ENCODE data around the gene TLNRD1.
"Not testable (repeated sequence)": the region's sequence is repeated elsewhere in the genome, so short reads cannot be mapped to it uniquely, and the experiment has no call there.

The TLNRD1 gene

GRCh38 chr15:81000624-81001151 lies at the start of gene TLNRD1:
Gene TLNRD1, plus strand, starts transcription at chr15:81000923. Its CDS starts 1,349 bp downstream, at chr15:81002272.
- peak; percentile 93 for DNase-seq

DNA sequence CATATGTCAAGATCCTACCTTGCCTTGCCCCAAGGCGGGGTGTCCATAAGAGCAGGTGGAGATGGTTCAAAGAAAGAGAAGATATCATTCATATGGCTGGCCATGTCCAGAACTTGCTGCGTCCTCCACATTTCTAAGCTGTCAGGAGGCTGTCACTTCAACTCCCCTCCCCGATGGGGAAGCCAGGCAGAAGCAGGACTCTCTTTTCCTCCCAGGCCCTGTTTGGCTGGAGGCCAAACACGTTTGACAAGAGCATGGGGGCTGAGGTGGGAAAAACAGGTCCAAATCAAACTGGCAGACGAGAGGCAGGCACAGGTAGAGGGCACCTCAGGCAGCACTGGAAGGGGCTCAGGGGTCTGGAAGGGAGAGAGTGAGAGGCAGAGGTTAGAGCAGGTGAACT lies 48.8 kb upstream of the TLNRD1 start:
- no peak for DNase-seq

DNA sequence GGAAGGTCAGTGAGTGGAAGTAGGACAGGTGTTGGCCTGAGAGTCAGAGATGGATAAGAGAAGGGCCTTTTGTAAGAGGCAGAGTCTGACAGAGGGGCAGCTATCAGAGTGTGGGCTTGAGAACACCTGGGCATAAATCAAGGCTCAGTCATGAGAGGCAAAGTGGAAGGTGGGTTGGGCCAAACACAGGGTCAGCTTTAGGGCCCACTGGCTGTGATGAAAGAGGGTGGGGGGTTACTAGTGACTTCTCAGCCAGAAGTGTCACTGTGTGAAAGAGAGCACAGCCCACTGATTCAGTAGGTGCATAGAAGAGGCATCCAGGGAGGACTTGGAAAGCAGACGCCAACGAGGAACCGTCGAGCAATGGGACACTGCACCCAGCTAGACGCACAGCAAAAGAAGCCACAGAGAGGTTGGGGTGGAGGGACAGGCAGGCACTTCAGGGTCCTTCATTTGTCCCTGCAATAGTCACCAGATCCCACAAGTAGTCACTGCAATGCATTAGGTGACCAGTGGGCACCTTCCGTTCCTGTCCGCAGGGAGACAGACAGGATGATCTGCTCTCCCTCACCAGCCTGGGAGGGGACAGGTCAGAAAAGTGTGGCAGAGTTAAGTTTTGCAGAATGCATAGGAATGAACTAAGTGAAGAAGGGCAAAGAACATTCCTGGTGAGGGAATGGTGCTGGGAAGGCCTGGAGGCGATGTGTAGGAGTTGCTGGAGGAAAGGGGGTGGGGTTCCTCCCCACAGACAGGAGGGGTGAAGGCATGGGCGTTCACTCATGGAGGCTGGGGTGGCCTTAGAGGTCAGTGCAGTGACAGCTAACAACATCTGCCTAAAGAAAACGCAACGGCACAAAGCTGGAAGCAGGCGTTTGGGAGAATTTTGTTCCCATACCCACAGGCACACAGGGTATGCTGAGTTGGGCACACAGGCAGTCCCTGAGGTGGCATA lies 47.4 kb upstream of the TLNRD1 start:
- no peak for DNase-seq

DNA sequence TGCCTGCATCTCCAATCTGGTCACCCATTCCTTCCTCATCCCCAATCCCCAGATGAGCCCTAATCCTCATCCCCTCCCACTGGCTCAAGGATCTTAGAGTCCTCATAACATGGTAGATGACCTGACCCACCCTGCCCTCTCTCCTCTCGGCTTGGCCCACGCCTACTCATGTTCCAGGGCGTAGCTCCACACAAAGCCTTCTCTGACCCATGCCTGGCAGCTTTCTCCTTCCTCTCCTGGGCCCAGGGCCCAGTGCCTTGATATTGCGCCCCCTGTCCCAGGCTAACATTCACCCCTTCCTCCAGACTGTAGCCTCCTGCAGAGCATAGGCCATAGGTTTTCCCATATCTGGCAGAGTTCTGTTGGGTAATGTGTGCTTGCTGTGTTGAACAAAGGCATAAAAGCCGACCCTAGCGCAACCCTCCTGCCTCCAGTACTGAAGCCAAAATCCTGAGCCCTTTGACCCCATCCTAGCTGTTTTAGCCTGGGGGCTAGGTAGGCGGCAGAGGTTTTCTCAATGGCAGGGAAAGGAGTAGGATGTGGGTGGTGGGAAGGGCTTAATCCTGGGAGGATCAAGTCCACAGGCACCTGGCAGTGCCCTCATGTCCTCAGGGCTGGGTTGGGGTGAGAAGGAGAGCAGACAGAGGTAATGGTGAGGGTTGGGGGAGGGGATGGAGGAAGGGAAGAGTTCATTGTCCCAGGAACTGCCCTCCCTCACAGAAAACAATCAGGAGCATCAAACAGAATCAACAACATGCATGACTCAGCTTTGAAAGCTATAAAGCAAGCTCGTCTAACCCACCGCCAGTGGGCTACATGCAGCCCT lies 46.6 kb upstream of the TLNRD1 start:
- no peak for DNase-seq

DNA sequence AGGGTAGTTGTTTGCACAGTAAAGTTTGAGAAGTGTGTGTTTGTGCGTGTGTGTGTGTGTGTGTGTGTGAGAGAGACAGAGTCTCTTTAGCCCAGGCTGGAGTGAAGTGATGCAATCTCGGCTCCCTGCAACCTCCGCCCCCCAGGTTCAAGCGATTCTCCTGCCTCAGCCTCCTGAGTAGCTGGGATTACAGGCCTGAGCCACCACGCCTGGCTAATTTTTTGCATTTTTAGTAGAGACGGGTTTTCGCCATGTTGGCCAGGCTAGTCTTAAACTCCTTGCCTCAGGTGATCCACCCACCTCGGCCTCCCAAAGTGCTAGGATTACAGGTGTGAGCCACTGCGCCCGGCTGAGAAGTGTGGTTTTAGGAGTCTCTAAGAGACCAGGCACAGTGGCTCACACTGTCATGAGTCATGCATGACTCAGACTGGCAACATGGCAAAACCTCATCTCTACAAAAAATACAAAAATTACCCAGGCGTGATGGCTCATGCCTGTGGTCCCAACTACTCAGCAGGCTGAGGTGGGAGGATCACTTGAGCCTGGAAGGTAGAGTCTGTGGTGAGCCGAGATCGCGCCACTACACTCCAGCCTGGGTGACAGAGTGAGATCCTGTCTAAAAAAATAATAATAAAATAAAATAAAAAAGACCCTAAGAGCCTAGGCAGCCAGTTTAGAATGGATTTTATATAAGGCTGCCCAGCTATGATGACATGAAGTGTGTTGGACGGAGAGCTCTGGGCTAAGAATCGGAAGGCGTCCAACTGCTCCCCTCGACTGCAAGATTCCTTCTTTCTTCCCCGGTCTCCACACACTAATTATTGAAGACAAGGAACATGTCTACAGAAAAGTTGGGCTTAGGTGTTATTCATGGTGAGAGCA lies 44.9 kb upstream of the TLNRD1 start:
- DNase-seq = peak; percentile 95

DNA sequence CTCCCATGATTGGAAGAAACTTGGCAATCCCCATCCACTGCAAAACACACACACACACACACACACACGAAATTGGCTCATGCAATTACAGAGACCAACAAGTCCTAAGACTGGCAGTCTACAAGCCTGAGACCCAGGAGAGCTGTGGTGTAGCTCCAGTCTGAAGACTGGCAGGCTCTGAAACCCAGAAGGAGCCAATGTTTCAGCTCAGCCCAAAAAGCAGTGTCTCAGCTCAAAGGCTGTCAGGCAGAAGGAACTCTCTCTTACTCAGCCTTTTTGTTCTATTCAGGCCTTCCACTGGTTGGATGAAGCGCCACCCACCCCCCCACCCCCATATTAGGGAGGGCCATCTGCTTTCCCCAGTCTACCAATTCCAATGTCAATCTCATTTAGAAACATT lies 43.2 kb upstream of the TLNRD1 start:
- DNase-seq = no peak

DNA sequence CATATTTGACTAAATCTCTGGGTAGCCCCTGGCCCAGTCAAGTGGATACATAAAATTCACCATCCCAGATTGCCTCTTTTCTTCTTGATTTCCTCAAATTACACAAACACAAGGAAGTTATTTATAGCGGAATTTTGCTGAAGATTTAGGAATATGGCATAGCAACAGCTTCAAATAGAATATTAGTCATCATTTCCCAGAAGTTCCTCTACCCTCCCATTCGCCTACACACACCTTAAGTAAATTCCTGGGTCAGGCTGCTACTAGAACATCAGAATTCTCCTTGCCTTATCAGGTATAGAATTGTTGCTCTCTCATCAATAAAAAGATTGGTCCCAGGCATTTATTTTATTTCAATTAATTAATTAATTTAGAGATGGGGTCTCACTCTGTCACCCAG lies 42.7 kb upstream of the TLNRD1 start:
- no peak for DNase-seq

DNA sequence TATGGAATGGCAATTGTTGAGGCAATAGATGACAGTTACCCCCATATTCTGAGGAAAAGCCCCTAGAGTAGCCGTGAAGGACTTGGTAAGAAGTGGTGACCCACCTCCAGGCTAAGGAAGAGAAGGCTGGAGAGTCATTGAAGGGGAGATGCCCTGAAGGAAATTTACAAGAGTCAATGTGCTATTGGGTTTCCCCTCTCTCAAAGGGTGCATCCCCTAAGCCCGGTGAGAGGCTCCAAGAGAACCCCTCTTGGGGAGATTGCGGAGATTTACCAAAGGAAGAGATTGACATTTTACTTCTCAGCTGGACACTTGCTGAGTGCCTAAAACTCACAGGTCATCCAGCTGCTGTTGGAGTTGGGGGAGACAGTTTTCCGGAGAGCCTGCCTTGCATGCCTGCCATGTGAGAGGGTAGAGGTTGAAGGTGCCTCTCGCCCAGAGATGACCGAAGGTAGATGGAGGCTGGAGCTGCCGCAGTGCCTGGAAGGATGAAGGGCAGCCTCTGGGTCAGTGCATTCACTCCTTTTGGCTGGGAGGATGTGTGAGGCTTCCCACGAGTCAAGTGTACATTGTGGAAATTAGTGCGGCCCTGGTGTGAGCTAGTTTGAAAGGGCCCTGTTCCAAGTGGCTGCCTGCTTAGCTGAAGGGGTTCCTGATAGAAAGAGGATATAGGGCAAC lies 41.8 kb upstream of the TLNRD1 start:
- no peak for DNase-seq

- DNase-seq = not testable (repeated sequence)
Measured at GRCh38 chr15:80965454-80965853, 35.3 kb upstream of the TLNRD1 start.

DNA sequence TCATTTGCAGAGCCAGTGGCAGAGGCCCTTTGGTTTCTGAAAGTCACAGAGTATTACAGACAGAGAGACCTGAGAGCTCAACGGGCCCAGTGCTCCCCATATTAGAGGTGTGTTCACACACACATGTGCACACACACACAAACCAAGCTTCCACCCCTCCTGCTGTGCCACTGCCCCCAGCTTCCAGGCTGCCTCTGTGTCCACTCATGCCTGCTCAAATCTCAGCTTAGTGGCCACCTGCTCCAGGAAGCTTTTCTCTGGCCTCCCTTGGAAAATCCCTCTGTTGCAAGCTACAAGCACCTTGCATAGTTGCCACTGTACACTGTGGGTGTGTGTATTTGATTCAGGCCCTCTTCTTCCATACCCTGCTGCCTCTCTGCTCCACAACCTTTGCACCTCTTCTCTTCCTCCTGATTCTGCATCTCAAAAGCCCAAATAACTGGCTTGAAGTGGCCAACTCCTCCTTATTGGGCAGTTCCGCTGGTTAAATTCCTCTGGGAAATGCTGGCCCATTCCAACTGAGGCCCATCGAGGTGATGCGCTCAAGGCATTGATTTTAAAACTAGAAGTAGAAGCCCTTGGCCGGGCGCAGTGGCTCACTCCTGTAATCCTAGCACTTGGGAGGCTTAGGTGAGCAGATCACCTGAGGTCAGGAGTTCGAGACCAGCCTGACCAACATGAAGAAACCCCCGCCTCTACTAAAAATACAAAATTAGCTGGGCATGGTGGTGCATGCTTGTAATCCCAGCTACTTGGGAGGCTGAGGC lies 34.1 kb upstream of the TLNRD1 start:
- DNase-seq = no peak

- DNase-seq = peak; percentile 81
Measured at GRCh38 chr15:80967451-80967850, 33.3 kb upstream of the TLNRD1 start.

GRCh38 chr15:80967991-80968510 lies 32.7 kb upstream of the TLNRD1 start:
- DNase-seq = no peak

GRCh38 chr15:80969316-80969715 lies 31.4 kb upstream of the TLNRD1 start:
- no peak for DNase-seq

GRCh38 chr15:80970018-80970657 lies 30.6 kb upstream of the TLNRD1 start:
- DNase-seq = peak; percentile 61

DNA sequence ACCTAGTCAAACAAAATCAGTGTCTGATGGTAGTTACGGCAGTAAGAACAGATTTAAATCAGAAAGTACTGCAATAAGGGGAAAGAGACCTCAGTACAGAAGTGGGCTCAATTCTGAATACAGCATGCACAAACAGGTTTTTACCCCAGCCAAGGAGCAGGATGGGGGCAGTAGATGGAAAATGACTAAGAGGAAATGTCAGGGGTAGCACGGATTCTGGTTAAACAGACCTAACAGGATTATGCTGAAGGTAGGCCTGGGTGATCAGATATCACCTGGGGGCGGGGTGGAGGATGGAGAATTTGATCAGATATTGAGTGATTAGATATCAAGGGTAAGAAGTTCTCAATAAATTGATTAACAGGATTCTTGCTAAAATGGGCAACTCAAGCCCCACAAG lies 30.1 kb upstream of the TLNRD1 start:
- DNase-seq = no peak

DNA sequence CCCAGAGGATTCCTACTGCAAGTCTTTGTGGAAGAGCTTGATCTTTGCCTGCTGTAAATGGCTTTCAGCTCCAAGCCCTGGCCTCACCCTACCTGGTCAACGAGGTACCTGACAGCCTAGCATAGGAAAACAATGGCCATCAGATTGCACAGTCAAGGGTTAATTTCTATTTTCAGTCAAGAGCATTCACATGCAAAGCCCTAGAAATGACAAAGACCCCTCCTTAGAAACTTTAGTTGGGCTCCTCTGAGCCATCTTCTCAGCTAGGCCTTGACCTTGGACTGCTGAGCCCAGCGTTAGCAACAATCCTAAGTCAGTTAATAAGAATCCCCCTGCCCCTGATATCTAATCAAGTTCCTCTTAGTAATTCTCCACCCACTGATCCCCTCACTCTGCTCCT lies 29.6 kb upstream of the TLNRD1 start:
- DNase-seq = no peak

GRCh38 chr15:80972276-80972675 lies 28.4 kb upstream of the TLNRD1 start:
- no peak for DNase-seq

DNA sequence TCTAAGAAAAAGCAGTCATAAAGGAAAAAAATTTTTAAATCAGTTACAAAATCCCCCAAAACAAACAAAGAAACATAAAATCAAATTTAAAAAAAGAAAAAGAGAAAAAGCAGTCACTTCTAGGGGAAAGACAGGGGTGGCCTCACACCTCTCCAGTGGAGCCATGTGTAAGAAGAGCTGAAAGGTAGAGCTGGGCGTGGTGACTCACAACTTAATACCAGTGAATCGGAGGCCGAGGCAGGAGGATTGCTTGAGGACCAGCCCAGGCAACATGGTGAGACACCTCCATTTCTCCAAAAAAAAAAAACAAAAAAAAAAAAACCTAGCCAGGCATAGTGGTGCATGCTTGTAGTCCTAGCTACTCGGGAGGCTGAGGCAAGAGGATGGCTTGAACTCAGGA lies 25.8 kb upstream of the TLNRD1 start:
- DNase-seq = no peak

- DNase-seq = no peak
Measured at GRCh38 chr15:80976851-80977250, 23.9 kb upstream of the TLNRD1 start.

DNA sequence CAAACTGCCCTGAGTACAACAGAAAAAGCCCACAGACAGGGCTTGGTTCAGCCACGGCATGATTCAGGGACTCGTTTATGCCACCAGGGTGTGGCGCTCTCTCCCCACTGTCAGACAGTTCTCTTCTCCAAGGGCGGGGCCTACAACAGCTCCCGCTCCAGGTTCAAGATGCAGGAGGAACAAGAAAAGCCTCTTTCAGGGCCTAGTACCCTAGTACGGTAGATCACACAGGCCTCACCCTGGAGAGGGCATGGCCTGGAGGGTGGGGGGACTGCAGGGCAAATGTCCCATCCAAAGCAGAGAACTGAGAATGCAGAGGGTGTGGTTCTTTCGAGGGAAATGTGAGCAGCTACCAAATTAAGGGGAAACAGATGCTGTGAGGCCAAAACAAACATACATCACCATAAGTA lies 23.1 kb upstream of the TLNRD1 start:
- peak; percentile 46 for DNase-seq

Measured in EL (cell line).